ENCODE measurements around the gene BCAS1. TPM values are rescaled to one million over a fixed set of nuclear protein-coding genes. Genes with fewer than 3 reads are reported as not detected.
A peak's percentile ranks its signal among the peaks of the same experiment; 100 is the strongest.

BCAS1 gene
- total and polyA plus RNA-seq, 10 of the 15 experiments (the other 5 are each of a cell fraction or from before 2014, with no cell fraction given) = 0.21 to 1.4 (median 0.55) TPM

- TF ChIP-seq RELB (IDR thresholded peaks at IDR 0.05; ENCODE audit: low read depth) = peak; percentile 91
- TF ChIP-seq RUNX3 (IDR thresholded peaks at IDR 0.05; ENCODE audit: low read length) = peak; percentile 62
- TF ChIP-seq CBX3 (IDR thresholded peaks at IDR 0.05; ENCODE audit: borderline replicate concordance, low read depth) = no peak
These were observed 6.3 kb downstream of the BCAS1 start (continued) for GRCh38 chr20:54063992-54064676.

- no peaks in the 10 kb centered on the region for H4K20me1 ChIP-seq (ENCODE audit: control insufficient read depth, insufficient read depth)
- intact Hi-C loops (cut with micrococcal nuclease; ENCODE audit: unreplicated experiment) = loop anchor here (5.0 to 10.0 kb wide), 4 partner anchors 46 to 651 kb away; no protein-coding TSS in a partner anchor
- peaks cover 31% of the 10 kb centered on the region for H3K4me1 ChIP-seq (ENCODE audit: control insufficient read depth, insufficient read depth, low read length)
- WGBS (ENCODE audit: insufficient coverage, insufficient replicate concordance, low lambda C conversion rate, missing lambda C conversion rate) = 15% methylated on average over 3 of the region's 3 CpGs
- no peak overlapping the region for H3K4me3 ChIP-seq
- no peak overlapping the region for H2AFZ ChIP-seq (ENCODE audit: control insufficient read depth, low read depth, low read length)
- H3K27me3 ChIP-seq (replicated peaks in 1 of 2; ENCODE audit: control insufficient read depth in 2 of 2, insufficient read depth in 2 of 2, low read length in 1 of 2) = no peaks in the 10 kb centered on the region
- DNase-seq (ENCODE audit: low read depth, low spot score) = no peak
- TF ChIP-seq BCL3 (IDR thresholded peaks at IDR 0.05; ENCODE audit: borderline replicate concordance, insufficient read depth, low read depth, low read length, poor library complexity, severe bottlenecking) (peak; percentile 3), SPI1 (IDR thresholded peaks at IDR 0.05; ENCODE audit: borderline replicate concordance, insufficient read depth, low read depth, low read length) (no peak), E2F4 (IDR thresholded peaks at IDR 0.05; ENCODE audit: low read depth, low read length) (no peak), ATF7 (IDR thresholded peaks at IDR 0.05; ENCODE audit: low read depth) (no peak), SMARCA5 (IDR thresholded peaks at IDR 0.05) (peak; percentile 8; the same call in 1 of the 2 replicates), NR2F1 (conservative IDR thresholded peaks at IDR 0.05) (no peak), HDGF (IDR thresholded peaks at IDR 0.05) (no peak), POLR2A (IDR thresholded peaks at IDR 0.05; ENCODE audit: low read depth, low read length) (no peak), CHD4 (IDR thresholded peaks at IDR 0.05) (no peak), EGR1 (IDR thresholded peaks at IDR 0.05; ENCODE audit: borderline replicate concordance in 1 of 2, low read depth in 2 of 2, low read length in 2 of 2) (no peak), NFXL1 (IDR thresholded peaks at IDR 0.05; ENCODE audit: borderline replicate concordance) (peak; percentile 79; the same call in 1 of the 2 replicates)
- no peaks in the 10 kb centered on the region for H3K79me2 ChIP-seq (ENCODE audit: control insufficient read depth, insufficient read depth, low read length)
- peaks cover 1% of the 10 kb centered on the region; the same call in 2 of the 3 replicates for H3K9me3 ChIP-seq (replicated peaks; ENCODE audit: control insufficient read depth, insufficient read depth, low read length)
- ATAC-seq = no peak
- peak overlapping the region; percentile 64; the same call in 1 of the 2 replicates for H3K9ac ChIP-seq (ENCODE audit: control insufficient read depth, insufficient read depth, low read length)
- H3K27ac ChIP-seq (ENCODE audit: control insufficient read depth, insufficient read depth) = peak overlapping the region; percentile 73
- ChIA-PET RAD21 (ENCODE audit: unreplicated experiment) (interaction anchor here (0.7 to 5.7 kb wide), 28 partner anchors 15 to 848 kb away, joined by 3 to 71 read pairs (median 4); no protein-coding TSS in a partner anchor), CTCF (interaction anchor here (0.6 to 6.5 kb wide), 38 partner anchors 8 to 1950 kb away, joined by 3 to 116 read pairs (median 5); no protein-coding TSS in a partner anchor), SMC1A (ENCODE audit: uncharacterized antibody, unreplicated experiment) (interaction anchor here (0.7 to 6.8 kb wide), 34 partner anchors 13 to 1081 kb away, joined by 3 to 110 read pairs (median 4); no protein-coding TSS in a partner anchor), POLR2A (interaction anchor here (1.2 to 1.8 kb wide), 4 partner anchors 123 to 169 kb away, joined by 4 to 9 read pairs (median 4); no protein-coding TSS in a partner anchor)
- H3K4me2 ChIP-seq (ENCODE audit: control insufficient read depth, insufficient read depth) = no peak overlapping the region
- BruUV-seq (replicated peaks) = no TSS peak
- no peak for FAIRE-seq
- in situ Hi-C loops (cut with MboI) = loop anchor here (5.0 to 10.0 kb wide), 3 partner anchors 121 to 649 kb away; no protein-coding TSS in a partner anchor
- H3K36me3 ChIP-seq (ENCODE audit: control insufficient read depth in 2 of 2, insufficient read depth in 2 of 2, low read length in 1 of 2) = no peaks in the 10 kb centered on the region
These were observed 6.8 kb downstream of the BCAS1 start for GRCh38 chr20:54063580-54063979.
